Measurements from ENCODE around the gene ANKRD12. TPM values are rescaled to one million over a fixed set of nuclear protein-coding genes. Genes with fewer than 3 reads are reported as not detected.
"Not testable (repeated sequence)": the region's sequence is repeated elsewhere in the genome, so short reads cannot be mapped to it uniquely, and the experiment has no call there.

Gene ANKRD12
- total RNA-seq, 3 donors from 2014 or later, result 46.8 to 108 (median 63.6) TPM

- no peak for TF ChIP-seq CTCF (IDR thresholded peaks at IDR 0.05)
- Histone ChIP-seq H3K4me3 (no peak overlapping the region), H3K9me3 (no peaks in the 10 kb centered on the region), H3K4me1 (ENCODE audit: low read depth) (peaks cover 19% of the 10 kb centered on the region), H3K36me3 (ENCODE audit: low read depth) (no peaks in the 10 kb centered on the region)
- ATAC-seq (no peak), DNase-seq (no peak)
- intact Hi-C loops (cut with DNase I, micrococcal nuclease), result loop anchor here in 1 of 2 donors (5.0 kb wide), 1 partner anchor 78 kb away; no protein-coding TSS in a partner anchor
Measured at GRCh38 chr18:9150121-9150520, 13.5 kb downstream of the ANKRD12 start.

GRCh38 chr18:9153256-9153655 is 16.7 kb downstream of the ANKRD12 start:
- H3K4me3 ChIP-seq, result no peak overlapping the region
- intact Hi-C loops (cut with DNase I, micrococcal nuclease), result loop anchor here in 1 of 2 donors (5.0 kb wide), 1 partner anchor 81 kb away; no protein-coding TSS in a partner anchor
- DNase-seq (no peak), ATAC-seq (no peak)
- no peaks in the 10 kb centered on the region for H3K4me1 ChIP-seq (ENCODE audit: low read depth)
- TF ChIP-seq CTCF (IDR thresholded peaks at IDR 0.05), result no peak
- H3K9me3 ChIP-seq, result no peaks in the 10 kb centered on the region
- no peaks in the 10 kb centered on the region for H3K36me3 ChIP-seq (ENCODE audit: low read depth)

- DNase-seq (no peak), ATAC-seq (no peak)
- no peaks in the 10 kb centered on the region for H3K36me3 ChIP-seq (ENCODE audit: low read depth)
- TF ChIP-seq CTCF (IDR thresholded peaks at IDR 0.05), result no peak
- H3K9me3 ChIP-seq, result no peaks in the 10 kb centered on the region
- H3K4me1 ChIP-seq (ENCODE audit: low read depth), result no peaks in the 10 kb centered on the region
- intact Hi-C loops (cut with DNase I, micrococcal nuclease), result no loop called here
- no peak overlapping the region for H3K4me3 ChIP-seq
Measured at GRCh38 chr18:9156604-9157249, 20.1 kb downstream of the ANKRD12 start.

GRCh38 chr18:9157806-9158205 is 21.2 kb downstream of the ANKRD12 start:
- intact Hi-C loops (cut with DNase I, micrococcal nuclease), result no loop called here
- no peaks in the 10 kb centered on the region for H3K4me1 ChIP-seq (ENCODE audit: low read depth)
- no peak for TF ChIP-seq CTCF (IDR thresholded peaks at IDR 0.05)
- ATAC-seq (no peak), DNase-seq (no peak)
- no peak overlapping the region for H3K4me3 ChIP-seq
- H3K9me3 ChIP-seq, result peaks cover 4% of the 10 kb centered on the region
- H3K36me3 ChIP-seq (ENCODE audit: low read depth), result no peaks in the 10 kb centered on the region

- peaks cover 22% of the 10 kb centered on the region for H3K9me3 ChIP-seq
- no peaks in the 10 kb centered on the region for H3K36me3 ChIP-seq (ENCODE audit: low read depth)
- ATAC-seq, result no peak
- no peak for DNase-seq
- intact Hi-C loops (cut with DNase I, micrococcal nuclease), result no loop called here
- no peak overlapping the region for H3K4me3 ChIP-seq
- TF ChIP-seq CTCF (IDR thresholded peaks at IDR 0.05), result no peak
- no peaks in the 10 kb centered on the region for H3K4me1 ChIP-seq (ENCODE audit: low read depth)
Measured at GRCh38 chr18:9160014-9160413, 23.4 kb downstream of the ANKRD12 start.

- ATAC-seq; intact Hi-C loops (cut with DNase I, micrococcal nuclease); DNase-seq; H3K4me3 ChIP-seq; H3K4me1 ChIP-seq (ENCODE audit: low read depth); H3K36me3 ChIP-seq (ENCODE audit: low read depth): not testable (repeated sequence)
- peaks cover 22% of the 10 kb centered on the region for H3K9me3 ChIP-seq
Measured at GRCh38 chr18:9162663-9163062, 26.1 kb downstream of the ANKRD12 start.

GRCh38 chr18:9164149-9164548 is 27.6 kb downstream of the ANKRD12 start:
- peaks cover 22% of the 10 kb centered on the region for H3K9me3 ChIP-seq
- intact Hi-C loops (cut with DNase I, micrococcal nuclease); H3K4me1 ChIP-seq (ENCODE audit: low read depth); ATAC-seq; H3K36me3 ChIP-seq (ENCODE audit: low read depth); DNase-seq; H3K4me3 ChIP-seq: not testable (repeated sequence)

GRCh38 chr18:9165883-9166282 is 29.3 kb downstream of the ANKRD12 start:
- intact Hi-C loops (cut with DNase I, micrococcal nuclease); H3K4me3 ChIP-seq; H3K4me1 ChIP-seq (ENCODE audit: low read depth); H3K36me3 ChIP-seq (ENCODE audit: low read depth); DNase-seq; ATAC-seq: not testable (repeated sequence)
- peaks cover 22% of the 10 kb centered on the region for H3K9me3 ChIP-seq

GRCh38 chr18:9169515-9169914 is 32.9 kb downstream of the ANKRD12 start:
- intact Hi-C loops (cut with DNase I, micrococcal nuclease); H3K4me3 ChIP-seq; DNase-seq; H3K4me1 ChIP-seq (ENCODE audit: low read depth); H3K9me3 ChIP-seq; H3K36me3 ChIP-seq (ENCODE audit: low read depth); ATAC-seq: not testable (repeated sequence)

Data from mucosa of descending colon (tissue), 3 donors.